ENCODE data around the gene SPTBN1. TPM values are rescaled to one million over a fixed set of nuclear protein-coding genes. Genes with fewer than 3 reads are reported as not detected.

The SPTBN1 gene
- total and polyA plus RNA-seq, 2 donors (not counting 3 experiments of a cell fraction or from before 2014, with no cell fraction given), result 63.3 to 320 TPM

DNA sequence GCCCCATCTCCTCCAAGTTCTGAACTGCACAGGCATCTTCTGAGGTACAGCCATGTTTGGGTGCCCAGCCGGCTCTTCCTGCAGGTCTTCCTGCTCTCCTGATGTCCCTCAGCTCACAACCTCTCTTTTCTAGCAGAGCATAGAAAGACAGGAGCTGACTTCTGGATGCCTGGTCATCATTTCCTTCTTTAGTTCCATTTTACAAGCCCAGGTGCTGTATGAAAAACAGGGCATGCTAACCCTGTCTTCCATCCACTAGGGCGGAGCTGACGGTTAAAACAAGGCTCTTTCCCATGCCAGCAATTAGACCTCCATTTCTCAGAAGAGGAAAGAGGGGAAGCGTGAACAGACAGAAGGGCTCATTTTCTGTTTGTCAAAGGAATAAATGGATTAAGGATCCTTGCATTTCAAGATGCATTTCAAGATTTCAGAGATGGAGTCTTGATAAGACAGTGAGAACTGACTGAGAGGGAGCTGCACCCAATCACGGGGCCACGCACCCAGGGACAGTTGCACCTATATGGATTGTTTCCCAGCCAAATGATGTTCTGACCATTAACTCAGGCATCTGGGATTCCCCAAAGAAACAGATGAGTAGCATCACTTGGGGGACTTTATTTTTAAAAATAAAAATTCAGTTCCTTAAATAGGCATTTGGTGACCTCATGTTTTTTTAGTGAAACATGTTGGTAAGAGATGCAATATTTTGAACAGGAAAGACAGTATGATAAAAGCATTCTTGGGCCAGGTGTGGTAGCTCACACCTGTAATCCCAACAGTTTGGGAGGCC, 221.5 kb downstream of the SPTBN1 start:
- H3K4me2 ChIP-seq (ENCODE audit: insufficient read depth, low read length), result no peak overlapping the region
- no peak overlapping the region for H3K4me3 ChIP-seq (replicated peaks in 1 of 3; ENCODE audit: insufficient read depth in 1 of 3, low read depth in 1 of 3, low read length in 3 of 3)
- POLR2A ChIA-PET, result no interaction called here
- H3K36me3 ChIP-seq (ENCODE audit: control insufficient read depth in 2 of 2, extremely low read depth in 1 of 2, insufficient read depth in 2 of 2, low read length in 2 of 2), result no peaks in the 10 kb centered on the region
- CTCF ChIA-PET, result interaction anchor here (1.6 to 7.0 kb wide), 3 partner anchors 12 to 161 kb away, joined by 3 to 69 read pairs (median 11); no protein-coding TSS in a partner anchor
- H3K9ac ChIP-seq (replicated peaks; ENCODE audit: extremely low read depth, insufficient read depth, low read length), result no peak overlapping the region
- H4K20me1 ChIP-seq (replicated peaks; ENCODE audit: control insufficient read depth, extremely low read depth, insufficient read depth, low read length), result no peaks in the 10 kb centered on the region
- H3K9me3 ChIP-seq (replicated peaks; ENCODE audit: control insufficient read depth, insufficient read depth, low read length), result no peaks in the 10 kb centered on the region
- peaks cover 14% of the 10 kb centered on the region for H3K4me1 ChIP-seq (ENCODE audit: control insufficient read depth, extremely low read depth, insufficient read depth, low read length)
- FAIRE-seq (no peak), DNase-seq (ENCODE audit: low read depth, low spot score) (no peak)
- H3K27me3 ChIP-seq (ENCODE audit: control insufficient read depth in 2 of 2, insufficient read depth in 2 of 2, low read length in 2 of 2), result peaks cover 0 to 2% of the 10 kb centered on the region in 2 experiments
- intact Hi-C loops (cut with micrococcal nuclease), result no loop called here
- no peaks in the 10 kb centered on the region for H3K9me1 ChIP-seq (replicated peaks; ENCODE audit: control insufficient read depth, extremely low read depth, insufficient read depth, low read length)
- H2AFZ ChIP-seq (ENCODE audit: low read depth, low read length), result no peak overlapping the region
- no peaks in the 10 kb centered on the region for H3K79me2 ChIP-seq (ENCODE audit: control insufficient read depth, insufficient read depth, low read length)
- dilution Hi-C loops (cut with MboI; ENCODE audit: extremely low pct_ligation_motif_present, low sequenced_read_pairs), result no loop called here
- H3K27ac ChIP-seq (ENCODE audit: insufficient read depth, low read depth, low read length), result no peak overlapping the region
- BruUV-seq (replicated peaks), result no TSS peak
- no peak for TF ChIP-seq MAX (IDR thresholded peaks at IDR 0.05; ENCODE audit: insufficient read depth, insufficient read length)
- no peak for TF ChIP-seq GATA2 (IDR thresholded peaks at IDR 0.05; ENCODE audit: insufficient read depth, insufficient read length, low read depth, low read length)
- no peak for TF ChIP-seq POLR2A (IDR thresholded peaks at IDR 0.05; ENCODE audit: low read depth, low read length)
- TF ChIP-seq POLR2AphosphoS5 (IDR thresholded peaks at IDR 0.05; ENCODE audit: insufficient read depth, low read depth, low read length), result no peak
- TF ChIP-seq FOS (IDR thresholded peaks at IDR 0.05; ENCODE audit: borderline replicate concordance, insufficient read depth, low read length), result no peak
- TF ChIP-seq, protein P1, sequence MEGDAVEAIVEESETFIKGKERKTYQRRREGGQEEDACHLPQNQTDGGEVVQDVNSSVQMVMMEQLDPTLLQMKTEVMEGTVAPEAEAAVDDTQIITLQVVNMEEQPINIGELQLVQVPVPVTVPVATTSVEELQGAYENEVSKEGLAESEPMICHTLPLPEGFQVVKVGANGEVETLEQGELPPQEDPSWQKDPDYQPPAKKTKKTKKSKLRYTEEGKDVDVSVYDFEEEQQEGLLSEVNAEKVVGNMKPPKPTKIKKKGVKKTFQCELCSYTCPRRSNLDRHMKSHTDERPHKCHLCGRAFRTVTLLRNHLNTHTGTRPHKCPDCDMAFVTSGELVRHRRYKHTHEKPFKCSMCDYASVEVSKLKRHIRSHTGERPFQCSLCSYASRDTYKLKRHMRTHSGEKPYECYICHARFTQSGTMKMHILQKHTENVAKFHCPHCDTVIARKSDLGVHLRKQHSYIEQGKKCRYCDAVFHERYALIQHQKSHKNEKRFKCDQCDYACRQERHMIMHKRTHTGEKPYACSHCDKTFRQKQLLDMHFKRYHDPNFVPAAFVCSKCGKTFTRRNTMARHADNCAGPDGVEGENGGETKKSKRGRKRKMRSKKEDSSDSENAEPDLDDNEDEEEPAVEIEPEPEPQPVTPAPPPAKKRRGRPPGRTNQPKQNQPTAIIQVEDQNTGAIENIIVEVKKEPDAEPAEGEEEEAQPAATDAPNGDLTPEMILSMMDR (IDR thresholded peaks at IDR 0.05; ENCODE audit: extremely low read depth in 1 of 2, insufficient read depth in 1 of 2, low read depth in 1 of 2, low read length in 2 of 2), result no peak
- TF ChIP-seq JUN (IDR thresholded peaks at IDR 0.05; ENCODE audit: borderline replicate concordance, insufficient read depth, insufficient read length, low read depth), result no peak
- no peak for TF ChIP-seq EZH2 (IDR thresholded peaks at IDR 0.05; ENCODE audit: borderline replicate concordance, low read depth, low read length, severe bottlenecking)
- TF ChIP-seq MYC (IDR thresholded peaks at IDR 0.05; ENCODE audit: low read depth, low read length), result no peak
